Nephron progenitor cell (in vitro differentiated cells): Measurements from ENCODE around the gene SEMA3F.

Experiments
- DNase-seq: peaks from one replicate; pipeline ENCODE4 v3.0.0; 2021
- H3K27ac Mint-ChIP-seq: 2 replicates; pipeline ENCODE4 v1.8.0; 2021; ENCODE audit warnings: mild to moderate bottlenecking, moderate library complexity, mixed read lengths
- H3K27me3 Mint-ChIP-seq: 2 replicates; pipeline ENCODE4 v1.8.0; 2021; ENCODE audit warnings: mild to moderate bottlenecking, low read depth, mixed read lengths; ENCODE audit not compliant: poor library complexity
- H3K36me3 Mint-ChIP-seq: 2 replicates; pipeline ENCODE4 v1.8.0; 2021; ENCODE audit warnings: low read depth, mixed read lengths
- H3K4me1 Mint-ChIP-seq: 2 replicates; pipeline ENCODE4 v1.8.0; 2021; ENCODE audit warnings: mixed read lengths
- H3K4me3 Mint-ChIP-seq: 2 replicates; pipeline ENCODE4 v1.8.0; 2021; ENCODE audit warnings: mild to moderate bottlenecking, moderate library complexity, mixed read lengths
- H3K9me3 Mint-ChIP-seq: 2 replicates; pipeline ENCODE4 v1.8.0; 2021; ENCODE audit warnings: mild to moderate bottlenecking, moderate library complexity, mixed read lengths
- CTCF ChIP-seq: fragments of 200-600 bp; sonication (generic); IDR thresholded peaks from 2 replicates; pipeline ENCODE4 v1.5.0; 2021; ENCODE audit warnings: antibody characterized with exemption

The SEMA3F gene

GRCh38 chr3:50154840-50155490, at the start of gene SEMA3F:
TSS of gene SEMA3F (plus strand) at chr3:50155324. CDS start at chr3:50159623, 4,299 bp downstream.
- Mint-ChIP-seq H3K27ac (peak within 1 kb of the TSS; percentile 70), H3K4me1 (peaks cover 83% of the 10 kb centered on the region)

GRCh38 chr3:50111757-50112156, 43.4 kb upstream of the SEMA3F start:
- Mint-ChIP-seq H3K36me3 (peaks cover 85% of the 10 kb centered on the region), H3K4me3 (no peak overlapping the region), H3K4me1 (no peaks in the 10 kb centered on the region), H3K9me3 (no peaks in the 10 kb centered on the region), H3K27ac (no peak overlapping the region), H3K27me3 (no peaks in the 10 kb centered on the region)
- no peak for TF ChIP-seq CTCF
- no peak for DNase-seq

More at GRCh38 chr3:50154840-50155490, at the start of gene SEMA3F:
- peak; percentile 83 for DNase-seq
- peaks cover 10% of the 10 kb centered on the region for H3K27me3 Mint-ChIP-seq
- peak within 1 kb of the TSS; percentile 94 for H3K4me3 Mint-ChIP-seq
- TF ChIP-seq CTCF = no peak
- H3K9me3 Mint-ChIP-seq = no peaks in the 10 kb centered on the region
- peaks cover 12% of the 10 kb centered on the region for H3K36me3 Mint-ChIP-seq

- H3K36me3 Mint-ChIP-seq = peaks cover 85% of the 10 kb centered on the region
- H3K9me3 Mint-ChIP-seq = no peaks in the 10 kb centered on the region
- H3K4me1 Mint-ChIP-seq = no peaks in the 10 kb centered on the region
Measured at GRCh38 chr3:50112462-50112861, 42.7 kb upstream of the SEMA3F start.

GRCh38 chr3:50117120-50117519, 38.0 kb upstream of the SEMA3F start:
- H3K27ac Mint-ChIP-seq = no peak overlapping the region
- H3K27me3 Mint-ChIP-seq = peaks cover 3% of the 10 kb centered on the region
- no peaks in the 10 kb centered on the region for H3K9me3 Mint-ChIP-seq
- no peak for TF ChIP-seq CTCF
- peaks cover 64% of the 10 kb centered on the region for H3K36me3 Mint-ChIP-seq
- H3K4me3 Mint-ChIP-seq = no peak overlapping the region
- no peak for DNase-seq
- H3K4me1 Mint-ChIP-seq = peaks cover 6% of the 10 kb centered on the region

More at GRCh38 chr3:50112462-50112861, 42.7 kb upstream of the SEMA3F start:
- H3K27ac Mint-ChIP-seq = no peak overlapping the region
- no peak for TF ChIP-seq CTCF
- no peaks in the 10 kb centered on the region for H3K27me3 Mint-ChIP-seq
- DNase-seq = no peak
- H3K4me3 Mint-ChIP-seq = no peak overlapping the region

GRCh38 chr3:50118237-50118636, 36.9 kb upstream of the SEMA3F start:
- peaks cover 57% of the 10 kb centered on the region for H3K36me3 Mint-ChIP-seq
- peaks cover 5% of the 10 kb centered on the region for H3K27me3 Mint-ChIP-seq
- H3K27ac Mint-ChIP-seq = peak overlapping the region; percentile 74
- no peak overlapping the region for H3K4me3 Mint-ChIP-seq
- H3K9me3 Mint-ChIP-seq = no peaks in the 10 kb centered on the region
- no peak for DNase-seq
- peaks cover 17% of the 10 kb centered on the region for H3K4me1 Mint-ChIP-seq
- TF ChIP-seq CTCF = no peak

GRCh38 chr3:50119786-50120185, 35.3 kb upstream of the SEMA3F start:
- Mint-ChIP-seq H3K4me1 (peaks cover 32% of the 10 kb centered on the region), H3K27ac (peak overlapping the region; percentile 77)
- no peak for DNase-seq

More at GRCh38 chr3:50119786-50120185, 35.3 kb upstream of the SEMA3F start:
- peaks cover 6% of the 10 kb centered on the region for H3K27me3 Mint-ChIP-seq
- no peak overlapping the region for H3K4me3 Mint-ChIP-seq
- TF ChIP-seq CTCF = no peak
- peaks cover 43% of the 10 kb centered on the region for H3K36me3 Mint-ChIP-seq
- H3K9me3 Mint-ChIP-seq = no peaks in the 10 kb centered on the region
